Bronchial epithelial cell (primary cell): ENCODE data around the gene MYOM3. TPM values are rescaled to one million over a fixed set of nuclear protein-coding genes. Genes with fewer than 3 reads are reported as not detected.
"Not testable (repeated sequence)": the region's sequence is repeated elsewhere in the genome, so short reads cannot be mapped to it uniquely, and the experiment has no call there.

Experiments
- DNase-seq: peaks from one replicate; pipeline ENCODE4 v3.0.0-alpha.2; 2010; ENCODE audit warnings: low read depth
- FAIRE-seq: peaks from 2 replicates; lab custom pipeline; 2011; peaks lifted over from hg19 to GRCh38; lab: Jason Lieb, UNC
- H3K27me3 ChIP-seq: 2 replicates; pipeline ENCODE4 v1.5.1; 2011; ENCODE audit warnings: low read length; ENCODE audit not compliant: control insufficient read depth, insufficient read depth
- H3K36me3 ChIP-seq: 2 replicates; pipeline ENCODE4 v1.5.1; 2011; ENCODE audit warnings: low read length; ENCODE audit not compliant: control insufficient read depth, insufficient read depth
- H3K4me3 ChIP-seq: 2 replicates; pipeline ENCODE4 v1.5.1; 2011; ENCODE audit warnings: mild to moderate bottlenecking, low read depth, low read length, control low read depth
- CTCF ChIP-seq: IDR thresholded peaks from 2 replicates; pipeline ENCODE4 v1.5.1; 2011; ENCODE audit warnings: mild to moderate bottlenecking, moderate library complexity, low read length, control low read depth, inconsistent platforms; ENCODE audit not compliant: insufficient read depth, severe bottlenecking
- total RNA-seq: library from RNA; depleted of rRNA; stranded (reverse); fragments of >200 nt; gene quantifications from 2 replicates; pipeline ENCODE4 v1.2.1, GENCODE V29; 2014

Gene MYOM3
- total RNA-seq, 1 donor from 2014 or later, result under 0.01 TPM

- H3K36me3 ChIP-seq, result no peaks in the 10 kb centered on the region
- FAIRE-seq (no peak), DNase-seq (no peak)
- H3K27me3 ChIP-seq, result no peaks in the 10 kb centered on the region
- no peak for TF ChIP-seq CTCF
- no peak overlapping the region for H3K4me3 ChIP-seq
Observed at GRCh38 chr1:24015221-24016210, 96.4 kb downstream of the MYOM3 start.

DNA sequence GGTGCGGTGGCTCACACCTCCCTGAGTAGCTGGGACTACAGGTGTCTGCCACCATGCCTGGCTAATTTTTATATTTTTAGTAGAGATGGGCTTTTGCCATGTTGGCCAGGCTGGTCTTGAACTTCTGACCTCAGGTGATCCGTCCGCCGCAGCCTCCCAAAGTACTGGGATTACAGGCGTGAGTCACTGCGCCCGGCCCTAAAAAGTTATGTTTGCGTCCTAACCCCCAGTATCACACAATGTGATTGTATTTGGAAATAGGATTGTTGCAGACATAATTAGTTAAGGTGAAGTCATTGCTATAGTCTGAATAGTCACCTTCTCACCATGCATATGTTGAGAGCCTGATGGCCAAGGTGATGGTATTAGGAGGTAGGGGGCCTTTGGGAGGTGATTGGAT is 99.1 kb downstream of the MYOM3 start:
- DNase-seq, result not testable (repeated sequence)

DNA sequence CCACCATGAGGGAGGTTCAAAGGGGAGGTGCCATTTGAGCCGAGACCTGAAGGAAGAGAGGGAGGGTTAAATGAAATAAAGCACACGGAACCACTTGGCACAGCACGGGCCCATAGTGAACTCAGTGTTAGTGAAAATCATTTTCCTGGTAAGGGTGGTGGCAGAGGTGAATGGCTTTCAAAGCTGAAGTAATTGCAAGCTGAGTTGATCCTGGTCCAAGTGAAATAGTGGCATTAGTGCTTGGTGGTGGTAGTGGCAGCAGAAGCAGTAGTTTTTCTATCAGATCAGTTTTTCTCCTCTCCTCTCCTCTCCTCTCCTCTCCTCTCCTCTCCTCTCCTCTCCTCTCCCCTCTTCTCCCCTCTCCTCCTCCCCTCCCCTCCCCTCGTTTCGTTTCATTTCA is 101.3 kb downstream of the MYOM3 start:
- Histone ChIP-seq H3K4me3 (no peak overlapping the region), H3K36me3 (no peaks in the 10 kb centered on the region), H3K27me3 (no peaks in the 10 kb centered on the region)
- DNase-seq, result no peak
- TF ChIP-seq CTCF, result no peak
- FAIRE-seq, result no peak

More for the DNA sequence above, 99.1 kb downstream of the MYOM3 start:
- not testable (repeated sequence) for H3K36me3 ChIP-seq, H3K4me3 ChIP-seq, H3K27me3 ChIP-seq, FAIRE-seq

- DNase-seq (peak; percentile 71), FAIRE-seq (no peak)
- Histone ChIP-seq H3K36me3 (no peaks in the 10 kb centered on the region), H3K27me3 (no peaks in the 10 kb centered on the region), H3K4me3 (no peak overlapping the region)
- TF ChIP-seq CTCF, result no peak
Observed at GRCh38 chr1:24009406-24009805, 102.5 kb downstream of the MYOM3 start.

DNA sequence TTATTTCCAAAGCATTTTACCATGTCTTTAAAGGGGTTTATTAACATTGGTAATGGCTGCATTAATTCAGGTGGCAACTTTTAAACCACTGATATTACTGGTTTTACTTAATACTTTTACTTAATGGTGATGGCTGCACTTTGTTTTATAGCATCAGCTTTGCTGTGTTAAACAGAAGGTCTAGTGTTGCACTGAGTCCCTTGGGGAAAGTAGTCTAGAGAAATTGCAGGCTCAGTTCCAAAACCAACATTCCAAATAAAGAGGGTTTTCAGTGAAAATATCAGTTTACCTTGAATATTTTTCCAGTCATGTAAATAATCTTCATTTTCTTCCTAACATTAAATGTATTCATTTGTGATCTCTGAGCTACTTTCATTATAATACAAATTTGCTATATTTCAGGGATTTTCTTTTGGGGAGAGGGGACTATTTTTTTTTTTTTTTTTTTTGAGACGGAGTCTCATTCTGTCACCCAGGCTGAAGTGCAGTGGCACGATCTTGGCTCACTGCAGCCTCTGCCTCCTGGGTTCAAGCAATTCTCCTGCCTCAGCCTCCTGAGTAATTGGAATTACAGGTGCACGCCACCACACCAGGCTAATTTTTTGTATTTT is 103.3 kb downstream of the MYOM3 start:
- DNase-seq, H3K4me3 ChIP-seq, FAIRE-seq, H3K27me3 ChIP-seq, H3K36me3 ChIP-seq: not testable (repeated sequence)

GRCh38 chr1:24007079-24007478 is 104.9 kb downstream of the MYOM3 start:
- no peak for TF ChIP-seq CTCF
- Histone ChIP-seq H3K36me3 (no peaks in the 10 kb centered on the region), H3K4me3 (no peak overlapping the region), H3K27me3 (no peaks in the 10 kb centered on the region)
- DNase-seq, result no peak
- no peak for FAIRE-seq

Other genes with a start within 250 kb of the MYOM3 start
- gene FUCA1, start 243.8 kb downstream of the MYOM3 start, total RNA-seq, result 21.1 and 24.7 TPM in 2 replicates
- gene CNR2, start 198.8 kb downstream of the MYOM3 start, total RNA-seq, result not detected in 2 replicates
- gene PNRC2, start 152.3 kb downstream of the MYOM3 start, total RNA-seq, result 87.9 and 89.8 TPM in 2 replicates
- 52.1 and 53.4 TPM in 2 replicates for gene SRSF10, start 131.8 kb downstream of the MYOM3 start, total RNA-seq
- 0.26 and 1.5 TPM in 2 replicates for gene IL22RA1, start 31.0 kb upstream of the MYOM3 start, total RNA-seq
- 4.5 and 5.5 TPM in 2 replicates for gene IFNLR1, start 75.2 kb upstream of the MYOM3 start, total RNA-seq
- gene GRHL3, start 207.2 kb upstream of the MYOM3 start, total RNA-seq, result 20.5 and 49.8 TPM in 2 replicates